CD4-positive, alpha-beta T cell treated with Interleukin-6 for 4 hours (primary cell): ENCODE measurements around the gene C1QTNF9.
A peak's percentile ranks its signal among the peaks of the same experiment; 100 is the strongest.
"Not testable (repeated sequence)": the region's sequence is repeated elsewhere in the genome, so short reads cannot be mapped to it uniquely, and the experiment has no call there.

Experiments used
- DNase-seq: peaks from one replicate; pipeline ENCODE4 v3.0.0-alpha.2; 2020; ENCODE audit warnings: mixed read lengths

Gene C1QTNF9, protein sequence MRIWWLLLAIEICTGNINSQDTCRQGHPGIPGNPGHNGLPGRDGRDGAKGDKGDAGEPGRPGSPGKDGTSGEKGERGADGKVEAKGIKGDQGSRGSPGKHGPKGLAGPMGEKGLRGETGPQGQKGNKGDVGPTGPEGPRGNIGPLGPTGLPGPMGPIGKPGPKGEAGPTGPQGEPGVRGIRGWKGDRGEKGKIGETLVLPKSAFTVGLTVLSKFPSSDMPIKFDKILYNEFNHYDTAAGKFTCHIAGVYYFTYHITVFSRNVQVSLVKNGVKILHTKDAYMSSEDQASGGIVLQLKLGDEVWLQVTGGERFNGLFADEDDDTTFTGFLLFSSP

GRCh38 chr13:24309300-24309699 lies at the start of gene C1QTNF9:
C1QTNF9 (plus strand) TSS chr13:24309580; CDS start chr13:24316004, 6,424 bp downstream.
- DNase-seq: not testable (repeated sequence)

DNA sequence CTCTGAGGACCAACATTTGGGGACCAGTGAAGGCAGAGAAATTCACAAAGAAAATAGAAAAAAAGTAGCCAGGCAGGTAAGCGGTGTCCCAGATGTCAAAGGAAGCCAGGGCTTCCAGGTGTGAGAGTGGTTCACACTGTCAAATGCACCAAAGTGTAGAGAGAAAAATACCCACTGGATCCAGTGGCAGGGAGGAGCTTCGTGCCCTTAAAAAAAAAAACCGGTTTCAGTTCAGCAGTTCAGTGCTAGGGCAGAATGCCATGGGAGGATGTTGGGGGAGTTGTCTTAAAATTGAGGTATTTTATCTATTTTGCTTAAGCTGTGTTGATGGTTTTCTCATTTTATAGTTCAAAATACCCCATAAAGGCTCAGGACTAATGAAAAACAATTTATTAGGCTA lies 47.8 kb upstream of the C1QTNF9 start:
- DNase-seq: peak; percentile 62

- DNase-seq: no peak
These were observed 45.7 kb upstream of the C1QTNF9 start for GRCh38 chr13:24263632-24264031.

DNA sequence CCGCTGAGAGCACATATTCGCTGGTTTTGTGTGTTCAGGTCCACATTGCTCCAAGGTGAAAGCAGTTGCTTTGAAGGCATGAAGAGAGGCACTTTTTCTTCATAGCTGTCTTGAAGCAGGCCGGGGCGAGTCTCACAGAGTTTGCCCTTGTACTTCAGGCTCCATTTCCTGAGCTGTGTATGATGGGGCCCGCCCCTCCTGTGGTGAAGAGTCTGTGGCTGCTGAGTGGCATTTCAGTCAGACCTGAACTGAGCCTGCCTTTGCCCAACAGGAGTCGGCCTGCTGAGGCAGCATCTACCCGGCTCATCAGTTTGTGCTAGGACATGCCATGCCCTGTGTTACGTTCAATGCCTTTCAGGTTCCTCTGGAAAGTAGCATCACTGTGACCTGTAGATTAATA lies 44.4 kb upstream of the C1QTNF9 start:
- DNase-seq: peak; percentile 89

- DNase-seq: no peak
These were observed 43.9 kb upstream of the C1QTNF9 start for GRCh38 chr13:24265453-24265852.

- DNase-seq: peak; percentile 41
These were observed 42.1 kb upstream of the C1QTNF9 start for GRCh38 chr13:24267274-24267673.

GRCh38 chr13:24267801-24268200 lies 41.6 kb upstream of the C1QTNF9 start:
- DNase-seq: no peak

GRCh38 chr13:24269821-24270220 lies 39.6 kb upstream of the C1QTNF9 start:
- DNase-seq: no peak

DNA sequence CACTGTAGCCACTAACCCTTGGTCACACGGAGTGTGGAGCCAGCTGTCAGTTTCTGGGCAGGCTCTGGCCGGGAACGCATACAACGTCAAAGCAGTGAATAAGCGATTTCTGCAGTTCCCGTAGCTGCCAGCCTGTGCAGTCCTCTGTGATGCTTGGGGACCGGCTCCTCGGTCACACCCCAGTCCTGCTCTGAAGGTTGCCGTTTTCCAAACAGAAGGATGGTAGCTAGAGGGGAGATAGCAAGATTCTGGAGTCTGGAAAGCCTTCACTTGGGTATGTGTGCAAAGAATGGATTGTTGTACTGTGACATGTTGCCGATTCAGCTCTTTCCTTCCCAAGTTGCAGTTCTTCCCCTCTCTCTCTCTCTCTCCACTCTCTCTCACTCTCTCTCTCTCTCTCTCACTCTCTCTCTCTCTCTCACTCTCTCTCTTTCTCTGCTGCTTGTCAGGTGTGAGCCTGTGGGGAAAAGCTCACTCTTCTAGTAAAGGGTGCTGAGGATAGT lies 38.7 kb upstream of the C1QTNF9 start:
- DNase-seq: peak; percentile 70

DNA sequence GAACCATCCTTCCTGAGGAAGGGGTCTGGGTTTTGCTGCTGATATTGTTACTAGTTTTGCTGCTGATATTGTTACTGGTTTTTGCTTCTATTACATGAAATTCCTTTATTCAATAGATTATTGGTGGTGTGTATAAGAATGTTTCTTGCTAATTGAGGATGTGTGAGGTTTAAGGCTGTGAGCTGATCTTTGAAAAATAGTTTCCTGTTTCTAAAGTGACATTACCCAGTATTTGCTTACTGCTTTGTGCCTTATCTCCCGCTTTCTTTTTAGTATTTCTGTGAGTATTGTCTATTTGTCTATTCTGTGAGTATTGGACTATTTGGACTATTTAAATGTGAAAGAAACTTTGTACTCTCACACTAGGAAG lies 38.2 kb upstream of the C1QTNF9 start:
- no peak for DNase-seq

DNA sequence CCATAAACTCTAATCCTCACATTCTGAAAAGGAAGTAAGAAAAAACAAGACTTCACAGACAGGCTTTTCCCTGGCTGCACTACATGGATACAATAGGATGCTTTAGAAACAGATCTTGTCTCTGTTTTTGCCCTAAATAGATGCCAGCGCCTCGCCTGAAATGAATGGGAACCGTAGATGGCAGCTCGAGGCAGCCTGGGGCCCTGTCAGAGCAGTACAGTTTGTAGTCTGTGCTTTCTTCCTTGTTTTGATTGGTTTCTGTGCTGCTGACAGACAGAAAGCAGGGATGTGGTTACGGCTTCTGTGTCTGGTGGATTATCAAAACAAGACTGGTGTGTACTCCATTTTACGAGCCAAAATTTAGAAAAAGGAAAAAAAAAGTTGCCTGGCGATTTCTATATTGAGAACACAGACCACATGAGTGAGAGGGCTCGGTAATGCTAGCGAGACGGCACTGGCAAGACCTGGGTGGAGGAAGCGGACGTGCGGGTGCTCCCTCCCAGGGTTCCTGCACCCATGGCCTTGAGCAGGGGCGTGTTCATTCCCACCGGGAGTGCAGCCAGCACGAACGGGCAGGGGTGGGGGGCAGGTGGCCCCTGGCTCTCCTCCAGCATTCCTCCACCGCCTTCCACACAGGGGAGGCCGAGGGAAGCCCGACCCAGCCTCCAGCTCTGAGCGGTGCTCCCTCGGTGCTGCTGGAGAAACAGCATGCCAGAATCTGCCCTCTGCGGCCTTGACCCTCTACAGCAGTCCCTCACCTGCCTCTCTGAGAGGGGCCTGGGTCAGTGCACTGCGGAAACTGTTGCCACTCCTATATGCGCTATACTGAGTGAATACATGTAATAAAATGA lies 37.6 kb upstream of the C1QTNF9 start:
- peak; percentile 77 for DNase-seq

- peak; percentile 15 for DNase-seq
These were observed 36.8 kb upstream of the C1QTNF9 start for GRCh38 chr13:24272452-24273161.

DNA sequence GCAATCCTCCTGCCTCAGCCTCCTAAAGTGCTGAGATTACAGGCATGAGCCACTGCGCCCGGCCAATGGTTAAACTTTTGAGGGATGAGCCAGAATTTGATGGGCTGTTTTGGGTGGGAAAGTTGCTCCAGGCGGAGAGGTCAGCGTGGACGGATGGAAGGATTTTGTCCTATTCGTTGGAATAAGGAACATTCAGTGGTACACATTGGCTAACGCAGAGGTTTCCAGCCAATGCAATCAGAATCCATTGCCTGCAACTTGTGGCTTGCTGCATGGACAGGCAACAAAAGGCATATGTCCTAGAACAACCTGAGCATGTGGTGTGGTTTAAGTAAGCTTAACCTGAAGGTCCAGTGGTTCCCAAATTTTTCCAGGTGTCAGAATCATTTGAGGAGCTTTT lies 35.5 kb upstream of the C1QTNF9 start:
- DNase-seq: no peak

GRCh38 chr13:24274452-24275021 lies 34.8 kb upstream of the C1QTNF9 start:
- peak; percentile 63 for DNase-seq

DNA sequence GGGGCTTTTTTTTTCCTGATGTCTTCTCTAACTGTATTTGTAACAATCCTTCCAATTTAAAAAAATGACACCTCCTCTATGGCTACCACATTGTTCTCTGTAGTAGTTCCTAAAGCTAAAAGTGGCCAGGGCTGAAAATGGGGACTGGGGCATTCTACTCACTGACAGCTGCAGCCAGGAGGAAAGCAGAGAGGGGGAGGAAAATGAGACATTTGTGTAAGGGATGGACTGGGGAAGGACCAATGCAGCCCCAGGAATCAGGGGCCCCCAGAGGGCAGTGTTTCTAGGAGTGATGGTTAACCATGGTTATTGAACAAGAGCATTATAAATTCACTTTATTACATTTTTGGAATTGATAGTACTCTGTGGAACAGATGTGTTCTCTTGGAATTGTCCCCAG lies 34.3 kb upstream of the C1QTNF9 start:
- DNase-seq: no peak

GRCh38 chr13:24276306-24276705 lies 33.1 kb upstream of the C1QTNF9 start:
- no peak for DNase-seq

GRCh38 chr13:24276861-24277260 lies 32.5 kb upstream of the C1QTNF9 start:
- DNase-seq: no peak

DNA sequence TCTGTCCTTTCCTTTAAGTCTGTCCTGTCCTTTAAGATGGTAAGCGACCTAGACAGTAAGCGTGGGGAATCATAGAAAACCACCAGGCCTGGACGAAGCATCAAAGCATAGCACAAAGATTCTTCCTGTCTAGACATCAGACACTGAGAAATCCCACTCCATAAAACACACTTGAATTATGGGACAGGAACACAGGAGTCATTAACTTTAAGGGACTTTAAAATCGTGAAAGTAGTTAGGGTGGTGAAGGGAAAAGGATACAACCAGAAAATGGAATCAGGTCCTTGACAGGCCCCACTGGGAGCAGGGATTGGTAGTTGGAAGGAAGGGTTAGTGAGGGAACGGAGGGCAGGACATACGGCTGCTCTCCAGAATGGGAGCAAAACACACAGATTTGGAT lies 31.6 kb upstream of the C1QTNF9 start:
- no peak for DNase-seq

- no peak for DNase-seq
These were observed 29.9 kb upstream of the C1QTNF9 start for GRCh38 chr13:24279327-24280110.

DNA sequence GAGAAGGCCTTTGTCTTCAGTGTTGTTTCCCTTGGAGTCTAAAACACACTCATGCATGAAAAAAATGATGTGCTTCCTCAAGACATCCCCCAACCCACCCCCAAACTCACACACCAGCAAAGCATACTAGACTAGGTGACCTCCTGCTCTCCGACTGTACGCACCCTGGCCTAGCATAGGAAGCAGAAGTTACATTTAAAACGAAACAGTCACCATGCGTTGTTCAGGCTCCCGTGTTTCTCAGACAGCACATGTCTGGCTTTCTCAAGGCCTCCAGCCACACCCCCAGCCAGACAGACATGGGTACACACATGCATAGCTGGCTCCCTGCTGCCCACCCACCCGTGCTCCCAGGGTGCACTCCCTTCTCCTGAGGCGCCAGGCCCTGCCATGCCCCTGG lies 28.7 kb upstream of the C1QTNF9 start:
- no peak for DNase-seq

DNA sequence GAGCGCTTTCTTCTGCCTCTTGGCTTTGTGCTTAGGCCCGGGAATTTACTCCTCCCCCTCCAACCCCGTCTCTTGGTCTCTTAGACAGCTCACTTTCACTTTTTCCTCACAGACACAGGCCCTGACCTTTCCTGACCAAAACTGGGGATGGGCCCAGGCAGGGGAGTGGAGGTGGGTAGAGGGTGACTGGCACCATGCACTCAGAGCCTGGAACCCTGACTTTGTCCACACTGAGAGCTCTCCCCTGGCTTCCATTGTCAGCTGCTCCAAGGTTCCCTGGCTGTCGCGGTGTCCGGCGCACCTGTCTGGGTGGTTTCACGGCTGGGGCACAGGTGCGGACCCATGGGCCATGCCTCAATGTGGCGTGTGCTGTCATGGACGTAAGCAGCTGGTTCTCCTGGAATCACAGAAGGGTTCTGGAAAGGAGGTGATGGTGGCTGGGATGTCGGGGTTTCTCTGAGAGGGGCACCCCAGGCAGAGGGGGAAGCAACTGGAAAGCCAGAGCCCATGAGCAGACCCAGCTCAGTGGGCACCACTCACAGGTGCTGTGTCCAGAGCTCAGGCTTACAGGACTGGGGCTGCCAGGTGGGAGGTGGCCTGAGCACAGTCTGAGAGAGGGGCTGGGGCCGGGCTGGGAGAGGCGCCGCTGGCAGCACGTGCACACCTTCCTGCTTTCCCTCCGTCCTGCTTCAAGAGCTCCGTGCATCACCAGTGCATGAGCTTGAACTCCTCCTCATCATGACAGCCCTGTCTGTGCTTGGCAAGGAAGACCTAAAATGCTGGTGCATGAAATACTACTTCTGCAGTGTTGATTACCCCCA lies 28.0 kb upstream of the C1QTNF9 start:
- DNase-seq: no peak
